ENCODE measurements around the gene TNFRSF6B.

The TNFRSF6B gene

GRCh38 chr20:63661959-63662812, 34.3 kb upstream of the TNFRSF6B start:
- Histone ChIP-seq H3K4me3 (ENCODE audit: insufficient read depth, low read length, poor library complexity, severe bottlenecking) (no peak overlapping the region), H3K36me3 (ENCODE audit: low read length) (no peaks in the 10 kb centered on the region), H2AFZ (ENCODE audit: low read depth, low read length, severe bottlenecking) (no peak overlapping the region), H4K20me1 (ENCODE audit: low read depth, low read length) (no peaks in the 10 kb centered on the region), H3K27me3 (ENCODE audit: low read length) (no peaks in the 10 kb centered on the region), H3F3A (ENCODE audit: insufficient read depth) (no peaks in the 10 kb centered on the region), H3K4me2 (ENCODE audit: low read depth, low read length, poor library complexity, severe bottlenecking) (no peak overlapping the region), H3K79me2 (ENCODE audit: insufficient read depth, low read length) (peaks cover 13% of the 10 kb centered on the region), H3K9ac (ENCODE audit: low read length) (no peak overlapping the region), H3K27ac (ENCODE audit: low read depth, low read length) (no peak overlapping the region), H3K9me3 (ENCODE audit: insufficient read depth, low read length) (no peaks in the 10 kb centered on the region), H3K9me2 (replicated peaks; ENCODE audit: insufficient read depth, low read length) (no peaks in the 10 kb centered on the region)
- TF ChIP-seq CTCF (IDR thresholded peaks at IDR 0.05; ENCODE audit: insufficient read depth, low read length, poor library complexity, severe bottlenecking) (no peak), EZH2phosphoT487 (conservative IDR thresholded peaks at IDR 0.05; ENCODE audit: low read length) (no peak)

GRCh38 chr20:63662813-63663189, 33.7 kb upstream of the TNFRSF6B start:
- Histone ChIP-seq H3K79me2 (ENCODE audit: insufficient read depth, low read length) (peaks cover 13% of the 10 kb centered on the region), H4K20me1 (ENCODE audit: low read depth, low read length) (no peaks in the 10 kb centered on the region), H3K27me3 (ENCODE audit: low read length) (no peaks in the 10 kb centered on the region), H3K9ac (ENCODE audit: low read length) (no peak overlapping the region), H3F3A (ENCODE audit: insufficient read depth) (no peaks in the 10 kb centered on the region), H2AFZ (ENCODE audit: low read depth, low read length, severe bottlenecking) (no peak overlapping the region), H3K9me2 (replicated peaks; ENCODE audit: insufficient read depth, low read length) (no peaks in the 10 kb centered on the region), H3K9me3 (ENCODE audit: insufficient read depth, low read length) (no peaks in the 10 kb centered on the region), H3K4me3 (ENCODE audit: insufficient read depth, low read length, poor library complexity, severe bottlenecking) (no peak overlapping the region), H3K36me3 (ENCODE audit: low read length) (no peaks in the 10 kb centered on the region), H3K4me2 (ENCODE audit: low read depth, low read length, poor library complexity, severe bottlenecking) (no peak overlapping the region), H3K27ac (ENCODE audit: low read depth, low read length) (no peak overlapping the region)
- TF ChIP-seq EZH2phosphoT487 (conservative IDR thresholded peaks at IDR 0.05; ENCODE audit: low read length) = no peak
- TF ChIP-seq CTCF (IDR thresholded peaks at IDR 0.05; ENCODE audit: insufficient read depth, low read length, poor library complexity, severe bottlenecking) = no peak

GRCh38 chr20:63663332-63664066, 33.0 kb upstream of the TNFRSF6B start:
- Histone ChIP-seq H3K9ac (ENCODE audit: low read length) (no peak overlapping the region), H2AFZ (ENCODE audit: low read depth, low read length, severe bottlenecking) (no peak overlapping the region), H4K20me1 (ENCODE audit: low read depth, low read length) (no peaks in the 10 kb centered on the region), H3K9me2 (replicated peaks; ENCODE audit: insufficient read depth, low read length) (no peaks in the 10 kb centered on the region), H3K9me3 (ENCODE audit: insufficient read depth, low read length) (no peaks in the 10 kb centered on the region), H3F3A (ENCODE audit: insufficient read depth) (no peaks in the 10 kb centered on the region), H3K79me2 (ENCODE audit: insufficient read depth, low read length) (peaks cover 13% of the 10 kb centered on the region), H3K27ac (ENCODE audit: low read depth, low read length) (no peak overlapping the region), H3K4me3 (ENCODE audit: insufficient read depth, low read length, poor library complexity, severe bottlenecking) (no peak overlapping the region), H3K36me3 (ENCODE audit: low read length) (no peaks in the 10 kb centered on the region), H3K4me2 (ENCODE audit: low read depth, low read length, poor library complexity, severe bottlenecking) (no peak overlapping the region), H3K27me3 (ENCODE audit: low read length) (no peaks in the 10 kb centered on the region)
- TF ChIP-seq EZH2phosphoT487 (conservative IDR thresholded peaks at IDR 0.05; ENCODE audit: low read length) (no peak), CTCF (IDR thresholded peaks at IDR 0.05; ENCODE audit: insufficient read depth, low read length, poor library complexity, severe bottlenecking) (no peak)

All from SU-DHL-6 (cell line).